Uterus (tissue), 2 donors: Measurements from ENCODE around the gene PAN2.

Experiments used
- POLR2A ChIP-seq, 2 donors: fragments of 450-650 bp; IDR thresholded peaks; one replicate each; pipeline ENCODE4 v1.6.1; 2016; ENCODE audit warnings: antibody characterized with exemption in 2 of 2, mild to moderate bottlenecking in 1 of 2, moderate library complexity in 1 of 2
- TF ChIP-seq, protein P1 (sequence below), 4 experiments: fragments of 200-600 bp in 2 of 4; fragments of 450-650 bp in 2 of 4; sonication (generic) in 2 of 4; IDR thresholded peaks; one replicate each; pipeline ENCODE4 v1.5.1; 2016 to 2019; ENCODE audit warnings: antibody characterized with exemption in 4 of 4, mild to moderate bottlenecking in 2 of 4, moderate library complexity in 1 of 4

DNA sequence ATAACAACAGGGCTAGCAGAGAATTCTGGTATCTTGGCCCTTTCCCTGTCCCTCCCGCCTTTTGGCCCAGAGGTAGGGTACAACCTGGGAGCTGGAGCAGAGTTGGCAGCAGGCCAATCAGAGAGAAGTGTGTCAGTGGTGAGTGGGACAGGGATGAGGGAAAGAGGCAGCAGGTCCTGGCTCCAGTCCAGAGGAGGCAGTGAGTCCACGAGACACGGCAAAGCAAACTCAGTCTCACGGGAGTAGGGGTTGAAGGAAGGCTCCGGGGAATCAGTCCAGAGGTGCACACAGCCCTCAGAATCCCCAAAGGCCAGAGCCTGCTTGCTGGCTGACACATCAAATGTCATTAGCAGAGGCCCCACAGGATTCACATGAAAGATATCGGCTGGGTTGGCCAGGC lies 7.3 kb downstream of the PAN2 start:
- TF ChIP-seq, protein P1, sequence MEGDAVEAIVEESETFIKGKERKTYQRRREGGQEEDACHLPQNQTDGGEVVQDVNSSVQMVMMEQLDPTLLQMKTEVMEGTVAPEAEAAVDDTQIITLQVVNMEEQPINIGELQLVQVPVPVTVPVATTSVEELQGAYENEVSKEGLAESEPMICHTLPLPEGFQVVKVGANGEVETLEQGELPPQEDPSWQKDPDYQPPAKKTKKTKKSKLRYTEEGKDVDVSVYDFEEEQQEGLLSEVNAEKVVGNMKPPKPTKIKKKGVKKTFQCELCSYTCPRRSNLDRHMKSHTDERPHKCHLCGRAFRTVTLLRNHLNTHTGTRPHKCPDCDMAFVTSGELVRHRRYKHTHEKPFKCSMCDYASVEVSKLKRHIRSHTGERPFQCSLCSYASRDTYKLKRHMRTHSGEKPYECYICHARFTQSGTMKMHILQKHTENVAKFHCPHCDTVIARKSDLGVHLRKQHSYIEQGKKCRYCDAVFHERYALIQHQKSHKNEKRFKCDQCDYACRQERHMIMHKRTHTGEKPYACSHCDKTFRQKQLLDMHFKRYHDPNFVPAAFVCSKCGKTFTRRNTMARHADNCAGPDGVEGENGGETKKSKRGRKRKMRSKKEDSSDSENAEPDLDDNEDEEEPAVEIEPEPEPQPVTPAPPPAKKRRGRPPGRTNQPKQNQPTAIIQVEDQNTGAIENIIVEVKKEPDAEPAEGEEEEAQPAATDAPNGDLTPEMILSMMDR (IDR thresholded peaks at IDR 0.05) = no peak
- no peak for TF ChIP-seq POLR2A (IDR thresholded peaks at IDR 0.05)
